ENCODE measurements around the gene NEDD4L. TPM values are rescaled to one million over a fixed set of nuclear protein-coding genes. Genes with fewer than 3 reads are reported as not detected.
A peak's percentile ranks its signal among the peaks of the same experiment; 100 is the strongest.

The NEDD4L gene
- total and polyA plus RNA-seq, 8 donors, result 45.0 to 113 (median 66.4) TPM

- peak in 1 of 4 donors; percentile 29 for ATAC-seq
- no peak for FAIRE-seq
- Histone ChIP-seq H3K4me1 (peaks cover 0 to 5% (median 0%) of the 10 kb centered on the region in 3 donors), H3K4me3 (no peak overlapping the region), H3K9me3 (no peaks in the 10 kb centered on the region), H3K36me3 (no peaks in the 10 kb centered on the region), H3K27me3 (no peaks in the 10 kb centered on the region), H3K27ac (no peak overlapping the region)
- intact Hi-C loops (cut with DNase I), result no loop called here
- TF ChIP-seq CTCF (IDR thresholded peaks at IDR 0.05), result no peak
- DNase-seq, result no peak
- WGBS, 2 donors, result 80 to 81% methylated on average over 4 of the region's 4 CpGs
These were observed 256.8 kb downstream of the NEDD4L start for GRCh38 chr18:58300867-58301266.

- Histone ChIP-seq H3K4me1 (peaks cover 0 to 5% (median 0%) of the 10 kb centered on the region in 3 donors), H3K4me3 (no peak overlapping the region), H3K36me3 (no peaks in the 10 kb centered on the region), H3K27me3 (no peaks in the 10 kb centered on the region), H3K27ac (no peak overlapping the region), H3K9me3 (no peaks in the 10 kb centered on the region)
- FAIRE-seq (no peak), ATAC-seq (peak in 1 of 4 donors; percentile 40), DNase-seq (no peak)
- 94% methylated on average over 5 of the region's 5 CpGs for WGBS, 2 donors
- no peak for TF ChIP-seq CTCF (IDR thresholded peaks at IDR 0.05)
- intact Hi-C loops (cut with DNase I), result no loop called here
These were observed 258.8 kb downstream of the NEDD4L start for GRCh38 chr18:58302811-58303210.

GRCh38 chr18:58303363-58303762 lies 259.3 kb downstream of the NEDD4L start:
- ATAC-seq, result peak in 3 of 4 donors; percentile 40 to 73 (median 58)
- WGBS, 2 donors, result 69% methylated on average over 3 of the region's 3 CpGs
- peaks cover 0 to 5% (median 0%) of the 10 kb centered on the region in 3 donors for H3K4me1 ChIP-seq

GRCh38 chr18:58305792-58306191 lies 261.8 kb downstream of the NEDD4L start:
- WGBS, 2 donors, result 96 to 99% methylated on average over 3 of the region's 3 CpGs
- no peak for FAIRE-seq
- H3K4me3 ChIP-seq, result no peak overlapping the region
- no peak for DNase-seq
- H3K27me3 ChIP-seq, result no peaks in the 10 kb centered on the region
- H3K9me3 ChIP-seq, result no peaks in the 10 kb centered on the region
- ATAC-seq, result no peak
- intact Hi-C loops (cut with DNase I), result no loop called here
- no peaks in the 10 kb centered on the region for H3K36me3 ChIP-seq
- no peak overlapping the region for H3K27ac ChIP-seq
- no peak for TF ChIP-seq CTCF (IDR thresholded peaks at IDR 0.05)
- peaks cover 10 to 18% (median 13%) of the 10 kb centered on the region in 3 donors for H3K4me1 ChIP-seq

More at GRCh38 chr18:58303363-58303762, 259.3 kb downstream of the NEDD4L start:
- TF ChIP-seq CTCF (IDR thresholded peaks at IDR 0.05), result no peak
- DNase-seq (no peak), FAIRE-seq (no peak)
- H3K27me3 ChIP-seq, result no peaks in the 10 kb centered on the region
- H3K4me3 ChIP-seq, result no peak overlapping the region
- H3K36me3 ChIP-seq, result no peaks in the 10 kb centered on the region
- intact Hi-C loops (cut with DNase I), result no loop called here
- no peaks in the 10 kb centered on the region for H3K9me3 ChIP-seq
- no peak overlapping the region for H3K27ac ChIP-seq

- intact Hi-C loops (cut with DNase I), result no loop called here
- no peak for FAIRE-seq
- Histone ChIP-seq H3K27ac (no peak overlapping the region), H3K9me3 (no peaks in the 10 kb centered on the region), H3K27me3 (no peaks in the 10 kb centered on the region), H3K4me1 (peaks cover 17 to 29% (median 28%) of the 10 kb centered on the region in 3 donors), H3K36me3 (no peaks in the 10 kb centered on the region), H3K4me3 (no peak overlapping the region)
- TF ChIP-seq CTCF (IDR thresholded peaks at IDR 0.05), result no peak
- 76 to 79% methylated on average over 3 of the region's 3 CpGs for WGBS, 2 donors
- no peak for DNase-seq
- ATAC-seq, result no peak
These were observed 263.4 kb downstream of the NEDD4L start for GRCh38 chr18:58307441-58307840.

Measured in pancreas (tissue), 10 donors.